Suprapubic skin (tissue), 4 donors: Measurements from ENCODE around the gene CTXND1. TPM values are rescaled to one million over a fixed set of nuclear protein-coding genes. Genes with fewer than 3 reads are reported as not detected.

ENCODE experiments used
- DNase-seq, 2 donors: peaks; one replicate each; pipeline ENCODE4 v3.0.0-alpha.2; 2019; ENCODE audit warnings: low spot score in 2 of 2
- H3K27ac ChIP-seq: fragments of 200-600 bp; sonication (generic); one replicate; pipeline ENCODE4 v1.5.1; 2019
- H3K27me3 ChIP-seq: fragments of 200-600 bp; sonication (generic); one replicate; pipeline ENCODE4 v1.5.1; 2019
- H3K36me3 ChIP-seq: fragments of 200-600 bp; sonication (generic); one replicate; pipeline ENCODE4 v1.5.1; 2019
- H3K4me1 ChIP-seq: fragments of 200-600 bp; sonication (generic); one replicate; pipeline ENCODE4 v1.5.1; 2019
- H3K4me3 ChIP-seq: fragments of 200-600 bp; sonication (generic); one replicate; pipeline ENCODE4 v1.5.1; 2019; ENCODE audit warnings: mild to moderate bottlenecking
- H3K9me3 ChIP-seq: fragments of 200-600 bp; sonication (generic); one replicate; pipeline ENCODE4 v1.5.1; 2019
- CTCF ChIP-seq, 2 donors: fragments of 200-600 bp in 1 of 2; fragments of 450-650 bp in 1 of 2; sonication (generic) in 1 of 2; IDR thresholded peaks; one replicate each; pipeline ENCODE4 v1.5.1; 2016 to 2019; ENCODE audit warnings: antibody characterized with exemption in 2 of 2, mild to moderate bottlenecking in 1 of 2, moderate library complexity in 1 of 2
- EP300 ChIP-seq: sonication (generic); formaldehyde crosslinking; IDR thresholded peaks from one replicate; pipeline ENCODE4 v1.6.1; 2017; ENCODE audit warnings: antibody characterized with exemption
- POLR2A ChIP-seq, 2 donors: fragments of 450-650 bp; IDR thresholded peaks; one replicate each; pipeline ENCODE4 v1.6.1; 2017; ENCODE audit warnings: antibody characterized with exemption in 2 of 2, mild to moderate bottlenecking in 2 of 2, moderate library complexity in 2 of 2
- POLR2AphosphoS5 ChIP-seq, 3 donors: sonication (generic); formaldehyde crosslinking; IDR thresholded peaks; one replicate each; pipeline ENCODE4 v1.6.1; 2017; ENCODE audit warnings: antibody characterized with exemption in 3 of 3
- WGBS: methylation state at CpG from one replicate; pipeline ENCODE4 v1.1.5; 2018; 5-methylcytosine and 5-hydroxymethylcytosine counted together
- total RNA-seq, 4 donors: library from RNA; depleted of rRNA; stranded (reverse); fragments of >200 nt; gene quantifications; one replicate each; pipeline ENCODE4 v1.1.0, GENCODE V29; 2016

The CTXND1 gene
- total RNA-seq, 4 donors from 2014 or later = 0.24 to 0.55 (median 0.49) TPM; not detected in 1

- TF ChIP-seq POLR2AphosphoS5 (IDR thresholded peaks at IDR 0.05) (no peak), POLR2A (IDR thresholded peaks at IDR 0.05) (no peak), EP300 (no peak), CTCF (IDR thresholded peaks at IDR 0.05) (no peak)
- no peak for DNase-seq
- Histone ChIP-seq H3K27me3 (peaks cover 3% of the 10 kb centered on the region), H3K4me3 (no peak overlapping the region), H3K9me3 (peaks cover 3% of the 10 kb centered on the region), H3K36me3 (no peaks in the 10 kb centered on the region), H3K27ac (no peak overlapping the region), H3K4me1 (no peaks in the 10 kb centered on the region)
- WGBS = 93% methylated on average over 2 of the region's 2 CpGs
Observed at GRCh38 chr15:80219955-80220354, 32.1 kb downstream of the CTXND1 start.

GRCh38 chr15:80217327-80217900, 34.6 kb downstream of the CTXND1 start:
- 92% methylated on average over 4 of the region's 4 CpGs for WGBS
- Histone ChIP-seq H3K9me3 (peaks cover 3% of the 10 kb centered on the region), H3K4me3 (no peak overlapping the region), H3K36me3 (no peaks in the 10 kb centered on the region), H3K4me1 (no peaks in the 10 kb centered on the region), H3K27ac (no peak overlapping the region), H3K27me3 (peaks cover 3% of the 10 kb centered on the region)
- TF ChIP-seq CTCF (IDR thresholded peaks at IDR 0.05) = no peak
- TF ChIP-seq POLR2A (IDR thresholded peaks at IDR 0.05) = no peak
- no peak for TF ChIP-seq EP300
- TF ChIP-seq POLR2AphosphoS5 (IDR thresholded peaks at IDR 0.05) = no peak
- no peak for DNase-seq

DNA sequence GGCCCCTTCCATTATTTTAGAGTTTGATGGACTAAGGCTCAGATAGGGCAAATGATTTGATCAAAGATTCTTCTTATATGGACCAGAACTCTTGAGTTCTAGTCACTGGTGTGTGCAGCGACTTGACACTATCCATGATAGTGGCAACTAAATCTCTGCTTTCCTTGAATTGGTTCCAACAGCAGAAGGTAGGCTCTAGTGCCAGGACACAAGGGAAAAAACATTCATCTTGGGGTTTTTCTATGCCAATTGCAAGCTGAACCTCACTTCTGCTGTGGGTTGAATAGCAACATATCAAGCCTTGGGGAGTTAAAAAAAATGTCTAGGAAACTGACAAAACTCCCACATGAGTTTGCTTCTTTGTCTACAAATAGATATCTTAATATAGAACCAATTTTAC, 35.1 kb downstream of the CTXND1 start:
- Histone ChIP-seq H3K27ac (no peak overlapping the region), H3K4me3 (no peak overlapping the region), H3K4me1 (no peaks in the 10 kb centered on the region), H3K36me3 (no peaks in the 10 kb centered on the region), H3K27me3 (peaks cover 3% of the 10 kb centered on the region), H3K9me3 (peaks cover 3% of the 10 kb centered on the region)
- DNase-seq = no peak
- 79% methylated on average over 1 of the region's 1 CpG for WGBS
- TF ChIP-seq POLR2AphosphoS5 (IDR thresholded peaks at IDR 0.05) (no peak), CTCF (IDR thresholded peaks at IDR 0.05) (no peak), POLR2A (IDR thresholded peaks at IDR 0.05) (no peak), EP300 (no peak)

DNA sequence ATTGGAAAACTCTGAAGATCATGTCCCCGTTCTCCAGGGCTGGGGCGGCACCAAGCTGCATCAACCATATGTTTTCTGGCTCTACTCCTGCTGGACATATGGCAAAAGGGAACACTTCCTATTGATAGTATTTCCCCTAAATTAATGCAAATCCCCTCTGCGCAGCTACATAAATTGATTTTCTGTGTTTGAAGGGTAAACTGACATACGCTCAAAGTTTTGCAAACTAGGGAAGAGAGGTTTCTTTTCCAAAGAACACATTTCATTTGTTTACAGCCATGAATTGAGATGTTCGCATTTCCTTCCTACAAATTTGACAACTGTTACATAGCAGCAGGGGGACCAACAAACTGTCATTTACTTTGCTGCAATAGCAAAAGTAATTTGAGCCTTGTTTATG, 35.9 kb downstream of the CTXND1 start:
- Histone ChIP-seq H3K9me3 (peaks cover 3% of the 10 kb centered on the region), H3K27me3 (peaks cover 3% of the 10 kb centered on the region), H3K4me3 (no peak overlapping the region), H3K36me3 (no peaks in the 10 kb centered on the region), H3K27ac (no peak overlapping the region), H3K4me1 (no peaks in the 10 kb centered on the region)
- TF ChIP-seq EP300 (no peak), CTCF (IDR thresholded peaks at IDR 0.05) (no peak), POLR2A (IDR thresholded peaks at IDR 0.05) (no peak)
- DNase-seq = no peak
- 82% methylated on average over 5 of the region's 5 CpGs for WGBS

DNA sequence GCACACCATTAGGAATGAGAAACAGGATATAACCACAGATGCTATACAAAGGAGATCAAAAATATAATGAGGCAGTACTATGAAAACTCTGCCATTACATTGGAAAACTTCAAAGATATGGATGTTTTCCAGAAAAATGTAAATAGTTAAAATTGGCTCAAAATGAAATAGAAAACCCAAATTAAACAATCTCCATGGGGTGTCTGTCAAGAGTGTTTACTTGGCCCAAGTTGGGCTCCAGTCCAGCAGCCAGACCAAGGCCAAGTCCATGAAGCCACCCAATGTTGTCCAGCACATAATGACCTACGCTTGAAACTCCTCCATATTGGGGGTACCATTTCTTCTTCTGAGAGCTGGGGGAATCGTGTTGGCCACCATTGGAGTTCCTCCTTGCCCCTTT, 37.1 kb downstream of the CTXND1 start:
- H3K27me3 ChIP-seq = peaks cover 3% of the 10 kb centered on the region
- no peak for DNase-seq
- TF ChIP-seq POLR2AphosphoS5 (IDR thresholded peaks at IDR 0.05) (no peak), CTCF (IDR thresholded peaks at IDR 0.05) (no peak), POLR2A (IDR thresholded peaks at IDR 0.05) (no peak), EP300 (no peak)
- 89% methylated on average over 2 of the region's 2 CpGs for WGBS
- H3K9me3 ChIP-seq = peaks cover 3% of the 10 kb centered on the region
- H3K36me3 ChIP-seq = no peaks in the 10 kb centered on the region
- no peak overlapping the region for H3K27ac ChIP-seq
- no peak overlapping the region for H3K4me3 ChIP-seq
- H3K4me1 ChIP-seq = no peaks in the 10 kb centered on the region
